H1 (cell line): ENCODE results near the gene NTN5.

Source experiments
- BRCA1 ChIP-seq: IDR thresholded peaks from 2 replicates; pipeline ENCODE4 v1.6.1; 2012; ENCODE audit warnings: low read depth, low read length, improper control_type of control experiment
- CREB1 ChIP-seq: IDR thresholded peaks from 2 replicates; pipeline ENCODE4 v1.6.1; 2012; ENCODE audit warnings: inconsistent platforms
- EZH2 ChIP-seq: fragments of 200-600 bp; sonication (generic); IDR thresholded peaks from 2 replicates; pipeline ENCODE4 v1.7.1; 2012; ENCODE audit warnings: low read depth, mild to moderate bottlenecking, moderate library complexity, low read length, inconsistent platforms; ENCODE audit not compliant: severe bottlenecking
- POLR2A ChIP-seq, 2 experiments: IDR thresholded peaks; 1 replicate in 1 of 2; 2 replicates in 1 of 2; pipeline ENCODE4 v1.6.1; 2011; ENCODE audit warnings: low read depth in 2 of 2, low read length in 2 of 2, mild to moderate bottlenecking in 2 of 2; ENCODE audit errors: control extremely low read depth in 1 of 2
- RAD21 ChIP-seq, 2 experiments: IDR thresholded peaks in 1 of 2; conservative IDR thresholded peaks in 1 of 2; 2 replicates each; pipeline ENCODE4 v1.6.1; 2011; ENCODE audit warnings: low read depth in 2 of 2, low read length in 2 of 2, improper control_type of control experiment in 1 of 2, inconsistent platforms in 1 of 2, mild to moderate bottlenecking in 1 of 2, moderate library complexity in 1 of 2
- SP1 ChIP-seq: IDR thresholded peaks from 2 replicates; pipeline ENCODE4 v1.6.1; 2011; ENCODE audit warnings: low read depth, low read length
- TCF12 ChIP-seq: IDR thresholded peaks from 2 replicates; pipeline ENCODE4 v1.6.1; 2011; ENCODE audit warnings: low read depth, mild to moderate bottlenecking, low read length
- ZNF274 ChIP-seq: IDR thresholded peaks from 2 replicates; pipeline ENCODE4 v1.7.0; 2012; ENCODE audit warnings: low read length, borderline replicate concordance; ENCODE audit errors: extremely low read depth
- TF ChIP-seq, protein P1 (sequence below), 3 experiments: IDR thresholded peaks; 1 replicate in 2 of 3; 2 replicates in 1 of 3; pipeline versions ENCODE4 v1.5.1 to v1.6.1; 2011; ENCODE audit warnings: low read length in 3 of 3, mild to moderate bottlenecking in 3 of 3, inconsistent platforms in 2 of 3, low read depth in 1 of 3, moderate library complexity in 1 of 3; ENCODE audit not compliant: insufficient read depth in 1 of 3; ENCODE audit errors: control extremely low read depth in 1 of 3
- TF ChIP-seq, protein P2 (sequence below): IDR thresholded peaks from 2 replicates; pipeline ENCODE4 v1.6.1; 2012; ENCODE audit warnings: low read length, inconsistent platforms
- TF ChIP-seq, protein P3 (sequence below): IDR thresholded peaks from 2 replicates; pipeline ENCODE4 v1.6.1; 2012; ENCODE audit warnings: inconsistent platforms

DNA sequence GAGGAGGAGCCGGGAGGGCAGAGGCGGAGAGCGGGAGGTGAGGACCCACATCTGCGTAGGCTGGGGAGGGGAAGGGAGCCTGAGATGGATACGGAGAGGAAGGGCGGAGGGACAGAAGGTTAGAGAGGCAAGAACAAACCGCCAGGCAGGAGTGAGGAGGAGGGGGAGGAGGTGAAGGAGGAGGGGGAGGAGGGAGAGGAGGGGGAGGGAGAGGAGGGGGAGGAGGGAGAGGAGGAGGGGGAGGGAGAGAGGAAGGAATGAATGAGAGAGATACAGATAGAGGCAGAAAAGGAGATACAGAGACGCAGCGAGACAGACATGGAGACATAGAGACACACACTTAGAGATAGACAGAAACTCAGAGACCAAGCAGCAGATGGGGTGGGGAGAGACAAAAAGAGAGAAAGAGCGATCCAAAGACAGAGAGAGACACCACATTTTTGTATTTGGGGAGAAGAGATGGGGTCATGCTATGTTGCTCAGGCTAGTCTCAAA, 26.0 kb downstream of the NTN5 start:
- TF ChIP-seq, protein P1, sequence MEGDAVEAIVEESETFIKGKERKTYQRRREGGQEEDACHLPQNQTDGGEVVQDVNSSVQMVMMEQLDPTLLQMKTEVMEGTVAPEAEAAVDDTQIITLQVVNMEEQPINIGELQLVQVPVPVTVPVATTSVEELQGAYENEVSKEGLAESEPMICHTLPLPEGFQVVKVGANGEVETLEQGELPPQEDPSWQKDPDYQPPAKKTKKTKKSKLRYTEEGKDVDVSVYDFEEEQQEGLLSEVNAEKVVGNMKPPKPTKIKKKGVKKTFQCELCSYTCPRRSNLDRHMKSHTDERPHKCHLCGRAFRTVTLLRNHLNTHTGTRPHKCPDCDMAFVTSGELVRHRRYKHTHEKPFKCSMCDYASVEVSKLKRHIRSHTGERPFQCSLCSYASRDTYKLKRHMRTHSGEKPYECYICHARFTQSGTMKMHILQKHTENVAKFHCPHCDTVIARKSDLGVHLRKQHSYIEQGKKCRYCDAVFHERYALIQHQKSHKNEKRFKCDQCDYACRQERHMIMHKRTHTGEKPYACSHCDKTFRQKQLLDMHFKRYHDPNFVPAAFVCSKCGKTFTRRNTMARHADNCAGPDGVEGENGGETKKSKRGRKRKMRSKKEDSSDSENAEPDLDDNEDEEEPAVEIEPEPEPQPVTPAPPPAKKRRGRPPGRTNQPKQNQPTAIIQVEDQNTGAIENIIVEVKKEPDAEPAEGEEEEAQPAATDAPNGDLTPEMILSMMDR (IDR thresholded peaks at IDR 0.05; ENCODE audit: control extremely low read depth in 1 of 3, insufficient read depth in 1 of 3, low read depth in 1 of 3, low read length in 3 of 3): no peak
- TF ChIP-seq POLR2A (IDR thresholded peaks at IDR 0.05; ENCODE audit: control extremely low read depth in 1 of 2, low read depth in 2 of 2, low read length in 2 of 2): no peak
- TF ChIP-seq, protein P2, sequence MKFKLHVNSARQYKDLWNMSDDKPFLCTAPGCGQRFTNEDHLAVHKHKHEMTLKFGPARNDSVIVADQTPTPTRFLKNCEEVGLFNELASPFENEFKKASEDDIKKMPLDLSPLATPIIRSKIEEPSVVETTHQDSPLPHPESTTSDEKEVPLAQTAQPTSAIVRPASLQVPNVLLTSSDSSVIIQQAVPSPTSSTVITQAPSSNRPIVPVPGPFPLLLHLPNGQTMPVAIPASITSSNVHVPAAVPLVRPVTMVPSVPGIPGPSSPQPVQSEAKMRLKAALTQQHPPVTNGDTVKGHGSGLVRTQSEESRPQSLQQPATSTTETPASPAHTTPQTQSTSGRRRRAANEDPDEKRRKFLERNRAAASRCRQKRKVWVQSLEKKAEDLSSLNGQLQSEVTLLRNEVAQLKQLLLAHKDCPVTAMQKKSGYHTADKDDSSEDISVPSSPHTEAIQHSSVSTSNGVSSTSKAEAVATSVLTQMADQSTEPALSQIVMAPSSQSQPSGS: no peak
- 0 out of 2 replicates have a peak, but pooled peaks have one; percentile 40 for TF ChIP-seq TCF12
- no peak for TF ChIP-seq ZNF274
- peak; percentile 66; the same call in 1 of the 2 replicates for TF ChIP-seq CREB1
- peak; percentile 73 for TF ChIP-seq SP1
- no peak for TF ChIP-seq RAD21 (IDR thresholded peaks at IDR 0.05 in 1 of 2, conservative IDR thresholded peaks at IDR 0.05 in 1 of 2; ENCODE audit: low read depth in 2 of 2, low read length in 2 of 2)
- TF ChIP-seq, protein P3, sequence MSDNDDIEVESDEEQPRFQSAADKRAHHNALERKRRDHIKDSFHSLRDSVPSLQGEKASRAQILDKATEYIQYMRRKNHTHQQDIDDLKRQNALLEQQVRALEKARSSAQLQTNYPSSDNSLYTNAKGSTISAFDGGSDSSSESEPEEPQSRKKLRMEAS: peak; percentile 48; the same call in 1 of the 2 replicates
- TF ChIP-seq EZH2: no peak
- TF ChIP-seq BRCA1: no peak
